Activated naive CD4-positive, alpha-beta T cell treated with anti-CD3 and anti-CD28 coated beads, Interleukin-2, amount 50 U/mL, for 24 hours (primary cell): ENCODE data around the gene PKNOX2.

Experiments used
- H3K27ac Mint-ChIP-seq: one replicate; pipeline ENCODE4 v1.8.0; 2021; ENCODE audit warnings: mild to moderate bottlenecking, mixed read lengths
- H3K27me3 Mint-ChIP-seq: one replicate; pipeline ENCODE4 v1.8.0; 2021; ENCODE audit warnings: mixed read lengths
- H3K36me3 Mint-ChIP-seq: one replicate; pipeline ENCODE4 v1.8.0; 2021; ENCODE audit warnings: mixed read lengths
- H3K4me1 Mint-ChIP-seq: one replicate; pipeline ENCODE4 v1.8.0; 2021; ENCODE audit warnings: mixed read lengths
- H3K4me3 Mint-ChIP-seq: one replicate; pipeline ENCODE4 v1.8.0; 2021; ENCODE audit warnings: mild to moderate bottlenecking, mixed read lengths
- H3K9me3 Mint-ChIP-seq: one replicate; pipeline ENCODE4 v1.8.0; 2021; ENCODE audit warnings: mixed read lengths

The PKNOX2 gene

GRCh38 chr11:125247431-125247830 is 82.9 kb downstream of the PKNOX2 start:
- no peaks in the 10 kb centered on the region for H3K9me3 Mint-ChIP-seq
- H3K27ac Mint-ChIP-seq = no peak overlapping the region
- H3K4me1 Mint-ChIP-seq = no peaks in the 10 kb centered on the region
- peaks cover 3% of the 10 kb centered on the region for H3K27me3 Mint-ChIP-seq
- H3K4me3 Mint-ChIP-seq = no peak overlapping the region
- H3K36me3 Mint-ChIP-seq = no peaks in the 10 kb centered on the region

- Mint-ChIP-seq H3K27ac (no peak overlapping the region), H3K27me3 (peaks cover 5% of the 10 kb centered on the region), H3K4me3 (no peak overlapping the region), H3K36me3 (no peaks in the 10 kb centered on the region), H3K9me3 (no peaks in the 10 kb centered on the region), H3K4me1 (no peaks in the 10 kb centered on the region)
Measured at GRCh38 chr11:125250318-125251213, 86.0 kb downstream of the PKNOX2 start.

- no peak overlapping the region for H3K4me3 Mint-ChIP-seq
Measured at GRCh38 chr11:125251214-125251545, 86.6 kb downstream of the PKNOX2 start.

GRCh38 chr11:125251956-125252355 is 87.4 kb downstream of the PKNOX2 start:
- Mint-ChIP-seq H3K36me3 (no peaks in the 10 kb centered on the region), H3K27me3 (peaks cover 4% of the 10 kb centered on the region), H3K4me3 (no peak overlapping the region), H3K4me1 (no peaks in the 10 kb centered on the region), H3K9me3 (no peaks in the 10 kb centered on the region), H3K27ac (no peak overlapping the region)

More at GRCh38 chr11:125251214-125251545, 86.6 kb downstream of the PKNOX2 start:
- no peaks in the 10 kb centered on the region for H3K36me3 Mint-ChIP-seq
- peaks cover 4% of the 10 kb centered on the region for H3K27me3 Mint-ChIP-seq
- no peak overlapping the region for H3K27ac Mint-ChIP-seq
- H3K9me3 Mint-ChIP-seq = no peaks in the 10 kb centered on the region
- H3K4me1 Mint-ChIP-seq = no peaks in the 10 kb centered on the region

- Mint-ChIP-seq H3K4me1 (no peaks in the 10 kb centered on the region), H3K9me3 (no peaks in the 10 kb centered on the region), H3K27ac (no peak overlapping the region), H3K36me3 (no peaks in the 10 kb centered on the region), H3K4me3 (no peak overlapping the region), H3K27me3 (peaks cover 2% of the 10 kb centered on the region)
Measured at GRCh38 chr11:125253289-125253688, 88.7 kb downstream of the PKNOX2 start.

GRCh38 chr11:125253795-125254525 is 89.4 kb downstream of the PKNOX2 start:
- Mint-ChIP-seq H3K27ac (no peak overlapping the region), H3K4me1 (no peaks in the 10 kb centered on the region), H3K36me3 (no peaks in the 10 kb centered on the region), H3K9me3 (no peaks in the 10 kb centered on the region), H3K4me3 (no peak overlapping the region), H3K27me3 (peaks cover 2% of the 10 kb centered on the region)

GRCh38 chr11:125256541-125257189 is 92.1 kb downstream of the PKNOX2 start:
- Mint-ChIP-seq H3K27ac (no peak overlapping the region), H3K36me3 (no peaks in the 10 kb centered on the region), H3K4me3 (no peak overlapping the region), H3K9me3 (no peaks in the 10 kb centered on the region), H3K27me3 (peaks cover 4% of the 10 kb centered on the region), H3K4me1 (no peaks in the 10 kb centered on the region)

- H3K4me1 Mint-ChIP-seq = no peaks in the 10 kb centered on the region
- peaks cover 9% of the 10 kb centered on the region for H3K27me3 Mint-ChIP-seq
- no peaks in the 10 kb centered on the region for H3K36me3 Mint-ChIP-seq
- H3K4me3 Mint-ChIP-seq = no peak overlapping the region
- no peak overlapping the region for H3K27ac Mint-ChIP-seq
- H3K9me3 Mint-ChIP-seq = no peaks in the 10 kb centered on the region
Measured at GRCh38 chr11:125257190-125257579, 92.6 kb downstream of the PKNOX2 start.

- H3K27ac Mint-ChIP-seq = no peak overlapping the region
- no peaks in the 10 kb centered on the region for H3K36me3 Mint-ChIP-seq
- no peak overlapping the region for H3K4me3 Mint-ChIP-seq
- H3K27me3 Mint-ChIP-seq = peaks cover 12% of the 10 kb centered on the region
- H3K4me1 Mint-ChIP-seq = no peaks in the 10 kb centered on the region
- no peaks in the 10 kb centered on the region for H3K9me3 Mint-ChIP-seq
Measured at GRCh38 chr11:125257751-125258150, 93.2 kb downstream of the PKNOX2 start.

GRCh38 chr11:125258291-125259032 is 93.9 kb downstream of the PKNOX2 start:
- no peaks in the 10 kb centered on the region for H3K4me1 Mint-ChIP-seq
- no peak overlapping the region for H3K4me3 Mint-ChIP-seq
- H3K27me3 Mint-ChIP-seq = peaks cover 15% of the 10 kb centered on the region
- H3K27ac Mint-ChIP-seq = no peak overlapping the region
- no peaks in the 10 kb centered on the region for H3K9me3 Mint-ChIP-seq
- H3K36me3 Mint-ChIP-seq = no peaks in the 10 kb centered on the region

GRCh38 chr11:125261588-125261987 is 97.0 kb downstream of the PKNOX2 start:
- Mint-ChIP-seq H3K9me3 (no peaks in the 10 kb centered on the region), H3K4me3 (no peak overlapping the region), H3K27me3 (peaks cover 15% of the 10 kb centered on the region), H3K27ac (no peak overlapping the region), H3K36me3 (no peaks in the 10 kb centered on the region), H3K4me1 (no peaks in the 10 kb centered on the region)

GRCh38 chr11:125262194-125262829 is 97.8 kb downstream of the PKNOX2 start:
- peaks cover 18% of the 10 kb centered on the region for H3K27me3 Mint-ChIP-seq
- no peak overlapping the region for H3K4me3 Mint-ChIP-seq
- H3K27ac Mint-ChIP-seq = no peak overlapping the region
- H3K36me3 Mint-ChIP-seq = no peaks in the 10 kb centered on the region
- H3K9me3 Mint-ChIP-seq = no peaks in the 10 kb centered on the region
- H3K4me1 Mint-ChIP-seq = no peaks in the 10 kb centered on the region

GRCh38 chr11:125262830-125263218 is 98.3 kb downstream of the PKNOX2 start:
- Mint-ChIP-seq H3K4me1 (no peaks in the 10 kb centered on the region), H3K27me3 (peaks cover 19% of the 10 kb centered on the region), H3K36me3 (no peaks in the 10 kb centered on the region), H3K4me3 (no peak overlapping the region), H3K27ac (no peak overlapping the region), H3K9me3 (no peaks in the 10 kb centered on the region)

GRCh38 chr11:125263268-125263790 is 98.8 kb downstream of the PKNOX2 start:
- Mint-ChIP-seq H3K27me3 (peaks cover 19% of the 10 kb centered on the region), H3K9me3 (no peaks in the 10 kb centered on the region), H3K4me3 (no peak overlapping the region), H3K4me1 (no peaks in the 10 kb centered on the region), H3K27ac (no peak overlapping the region), H3K36me3 (no peaks in the 10 kb centered on the region)
